ENCODE measurements around the gene ERLEC1. TPM values are rescaled to one million over a fixed set of nuclear protein-coding genes. Genes with fewer than 3 reads are reported as not detected.
"Not testable (repeated sequence)": the region's sequence is repeated elsewhere in the genome, so short reads cannot be mapped to it uniquely, and the experiment has no call there.

ERLEC1 gene
- polyA plus RNA-seq, 2 of the 4 experiments (the other 2 are of a cell fraction), result 58.7 to 113 TPM

GRCh38 chr2:53829273-53829979, 42.6 kb downstream of the ERLEC1 start:
- WGBS (ENCODE audit: missing lambda C conversion rate), result 70% methylated on average over 11 of the region's 11 CpGs
- H3K27ac ChIP-seq, result no peak overlapping the region
- POLR2A ChIA-PET, result no interaction called here
- no peak for FAIRE-seq
- TF ChIP-seq MAZ (IDR thresholded peaks at IDR 0.05; ENCODE audit: borderline replicate concordance, low read depth, low read length) (no peak), HOXB5 (CRISPR knock-in tag; IDR thresholded peaks at IDR 0.05) (no peak), RFX5 (IDR thresholded peaks at IDR 0.05) (no peak), PHF8 (IDR thresholded peaks at IDR 0.05; ENCODE audit: borderline replicate concordance, low read depth) (no peak), HOXA7 (CRISPR knock-in tag; IDR thresholded peaks at IDR 0.05) (no peak), KDM1A (IDR thresholded peaks at IDR 0.05; ENCODE audit: low read depth) (no peak), FOSL2 (IDR thresholded peaks at IDR 0.05) (no peak), FOSL2 (CRISPR knock-in tag; IDR thresholded peaks at IDR 0.05) (no peak), RCOR1 (IDR thresholded peaks at IDR 0.05; ENCODE audit: low read depth, low read length) (no peak), NFE2L2 (conservative IDR thresholded peaks at IDR 0.05; ENCODE audit: low read length) (no peak), MYC (IDR thresholded peaks at IDR 0.05; ENCODE audit: borderline replicate concordance, low read length) (no peak), MAX (IDR thresholded peaks at IDR 0.05) (no peak), HES2 (IDR thresholded peaks at IDR 0.05) (no peak), RAD21 (conservative IDR thresholded peaks at IDR 0.05 in 1 of 2, IDR thresholded peaks at IDR 0.05 in 1 of 2) (no peak), CTCF (IDR thresholded peaks at IDR 0.05) (no peak), HOXB13 (CRISPR knock-in tag; IDR thresholded peaks at IDR 0.05; ENCODE audit: low read depth) (no peak)
- no peak overlapping the region for H3K4me3 ChIP-seq
- DNase-seq (ENCODE audit: low read depth in 1 of 2, low spot score in 1 of 2), result no peak
- ATAC-seq, result 0 out of 6 replicates have a peak, but pooled peaks of 1 of the 2 experiments have one; percentile 19
- H3K4me2 ChIP-seq, result no peak overlapping the region
- no peaks in the 10 kb centered on the region for H3K4me1 ChIP-seq
- CTCF ChIA-PET, result interaction anchor here (0.6 kb wide), 1 partner anchor 26 kb away, joined by 6 read pairs; no protein-coding TSS in a partner anchor
- no peaks in the 10 kb centered on the region for H3K9me3 ChIP-seq

- H3K9me3 ChIP-seq; FAIRE-seq; H3K4me3 ChIP-seq; H3K4me1 ChIP-seq; H3K4me2 ChIP-seq; CTCF ChIA-PET; H3K27ac ChIP-seq; POLR2A ChIA-PET; ATAC-seq; DNase-seq (ENCODE audit: low read depth in 1 of 2, low spot score in 1 of 2): not testable (repeated sequence)
- 67% methylated on average over 4 of the region's 4 CpGs for WGBS (ENCODE audit: missing lambda C conversion rate)
Measured at GRCh38 chr2:53829980-53830290, 43.1 kb downstream of the ERLEC1 start.

- ChIA-PET CTCF (no interaction called here), POLR2A (no interaction called here)
- DNase-seq (ENCODE audit: low read depth in 1 of 2, low spot score in 1 of 2) (no peak), ATAC-seq (no peak), FAIRE-seq (no peak)
- peaks cover 7% of the 10 kb centered on the region; the same call in 1 of the 3 replicates for H3K9me3 ChIP-seq
- no peak overlapping the region for H3K4me3 ChIP-seq
- TF ChIP-seq RCOR1 (IDR thresholded peaks at IDR 0.05; ENCODE audit: low read depth, low read length), result no peak
- H3K4me2 ChIP-seq, result no peak overlapping the region
- H3K4me1 ChIP-seq, result no peaks in the 10 kb centered on the region
- no peak overlapping the region for H3K27ac ChIP-seq
- WGBS (ENCODE audit: missing lambda C conversion rate), result 26% methylated on average over 1 of the region's 1 CpG
Measured at GRCh38 chr2:53840580-53840979, 53.7 kb downstream of the ERLEC1 start.

- H3K27ac ChIP-seq; H3K4me2 ChIP-seq; ATAC-seq; H3K9me3 ChIP-seq; DNase-seq (ENCODE audit: low read depth in 1 of 2, low spot score in 1 of 2); H3K4me3 ChIP-seq; FAIRE-seq; CTCF ChIA-PET; H3K4me1 ChIP-seq: not testable (repeated sequence)
- POLR2A ChIA-PET, result interaction anchor here (0.6 kb wide), 1 partner anchor 1637 kb away, joined by 3 read pairs; no protein-coding TSS in a partner anchor
- WGBS (ENCODE audit: missing lambda C conversion rate), result 84% methylated on average over 7 of the region's 7 CpGs
Measured at GRCh38 chr2:53841651-53842050, 54.8 kb downstream of the ERLEC1 start.
